Stimulated activated CD4-positive, alpha-beta T cell treated with anti-CD3 and anti-CD28 coated beads, Interleukin-12 subunit alpha, Interleukin-12 subunit beta, amount 100 ng/mL, for 24 hours (primary cell): ENCODE results near the gene SCAPER.

Source experiments
- DNase-seq, 2 experiments: peaks; one replicate each; pipeline ENCODE4 v3.0.0-alpha.2; 2020; ENCODE audit warnings: low read depth in 2 of 2

Gene SCAPER

GRCh38 chr15:76360416-76360815 is 544.7 kb downstream of the SCAPER start:
- DNase-seq = no peak

GRCh38 chr15:76359152-76359551 is 546.0 kb downstream of the SCAPER start:
- DNase-seq = no peak

GRCh38 chr15:76358453-76358852 is 546.7 kb downstream of the SCAPER start:
- no peak for DNase-seq

GRCh38 chr15:76354823-76355440 is 550.2 kb downstream of the SCAPER start:
- no peak for DNase-seq

GRCh38 chr15:76353903-76354302 is 551.2 kb downstream of the SCAPER start:
- no peak for DNase-seq

- no peak for DNase-seq
Observed at GRCh38 chr15:76353023-76353577, 552.0 kb downstream of the SCAPER start.

- no peak for DNase-seq
Observed at GRCh38 chr15:76349301-76350070, 555.7 kb downstream of the SCAPER start.

- no peak for DNase-seq
Observed at GRCh38 chr15:76347482-76348055, 557.6 kb downstream of the SCAPER start.

- DNase-seq = no peak
Observed at GRCh38 chr15:76346669-76347481, 558.3 kb downstream of the SCAPER start.

- DNase-seq = no peak
Observed at GRCh38 chr15:76345880-76346668, 559.1 kb downstream of the SCAPER start.

GRCh38 chr15:76345583-76345879 is 559.6 kb downstream of the SCAPER start:
- DNase-seq = no peak

GRCh38 chr15:76344893-76345582 is 560.1 kb downstream of the SCAPER start:
- no peak for DNase-seq

- no peak for DNase-seq
Observed at GRCh38 chr15:76343313-76343996, 561.7 kb downstream of the SCAPER start.

GRCh38 chr15:76342382-76343201 is 562.5 kb downstream of the SCAPER start:
- DNase-seq = no peak

GRCh38 chr15:76342058-76342381 is 563.1 kb downstream of the SCAPER start:
- no peak for DNase-seq

GRCh38 chr15:76341366-76342057 is 563.6 kb downstream of the SCAPER start:
- no peak for DNase-seq

GRCh38 chr15:76340803-76341365 is 564.3 kb downstream of the SCAPER start:
- no peak for DNase-seq

GRCh38 chr15:76340198-76340802 is 564.8 kb downstream of the SCAPER start:
- DNase-seq = no peak
